GM19328 (cell line): Measurements from ENCODE around the gene NUP42.
"Not testable (repeated sequence)": the region's sequence is repeated elsewhere in the genome, so short reads cannot be mapped to it uniquely, and the experiment has no call there.

Experiments used
- ATAC-seq: cut with Tn5 transposase; IDR thresholded peaks from one replicate; pipeline ENCODE4 v1.9.1; 2021; ENCODE audit warnings: mild to moderate bottlenecking, moderate library complexity; ENCODE audit not compliant: unreplicated experiment

The NUP42 gene

GRCh38 chr7:23181684-23182553, at the start of gene NUP42:
TSS of gene NUP42 (plus strand) at chr7:23182048. CDS start at chr7:23182086, 38 bp downstream.
- ATAC-seq = peak; percentile 93

GRCh38 chr7:23133797-23134196, 48.1 kb upstream of the NUP42 start:
- no peak for ATAC-seq

- ATAC-seq = no peak
Measured at GRCh38 chr7:23135755-23136154, 46.1 kb upstream of the NUP42 start.

- ATAC-seq = no peak
Measured at GRCh38 chr7:23136216-23136615, 45.6 kb upstream of the NUP42 start.

GRCh38 chr7:23157679-23158078, 24.2 kb upstream of the NUP42 start:
- ATAC-seq = no peak

GRCh38 chr7:23158546-23158945, 23.3 kb upstream of the NUP42 start:
- ATAC-seq = no peak

- ATAC-seq = no peak
Measured at GRCh38 chr7:23161482-23161881, 20.4 kb upstream of the NUP42 start.

GRCh38 chr7:23164846-23165245, 17.0 kb upstream of the NUP42 start:
- no peak for ATAC-seq

- no peak for ATAC-seq
Measured at GRCh38 chr7:23165316-23165715, 16.5 kb upstream of the NUP42 start.

- ATAC-seq = no peak
Measured at GRCh38 chr7:23167691-23168090, 14.2 kb upstream of the NUP42 start.

- ATAC-seq = no peak
Measured at GRCh38 chr7:23168111-23168885, 13.6 kb upstream of the NUP42 start.

- no peak for ATAC-seq
Measured at GRCh38 chr7:23175938-23176337, 5.9 kb upstream of the NUP42 start.

GRCh38 chr7:23183279-23184012, 1.6 kb downstream of the NUP42 start:
- ATAC-seq = no peak

GRCh38 chr7:23184291-23184690, 2.4 kb downstream of the NUP42 start:
- ATAC-seq = no peak

- no peak for ATAC-seq
Measured at GRCh38 chr7:23184709-23185359, 3.0 kb downstream of the NUP42 start.

GRCh38 chr7:23185980-23186379, 4.1 kb downstream of the NUP42 start:
- no peak for ATAC-seq

- no peak for ATAC-seq
Measured at GRCh38 chr7:23191022-23191421, 9.2 kb downstream of the NUP42 start.

GRCh38 chr7:23193650-23194227, 11.9 kb downstream of the NUP42 start:
- not testable (repeated sequence) for ATAC-seq

GRCh38 chr7:23196306-23196705, 14.5 kb downstream of the NUP42 start:
- no peak for ATAC-seq

- ATAC-seq = not testable (repeated sequence)
Measured at GRCh38 chr7:23197745-23198144, 15.9 kb downstream of the NUP42 start.
